HEK293 (cell line): Measurements from ENCODE around the gene WRAP73.

ENCODE experiments used
- MYNN ChIP-seq: fragments of 450-650 bp; formaldehyde crosslinking; IDR thresholded peaks from 2 replicates; pipeline ENCODE4 v1.5.1; 2016; ENCODE audit warnings: missing biosample characterization, missing genetic modification characterization, borderline replicate concordance
- PRDM1 ChIP-seq: fragments of 450-650 bp; formaldehyde crosslinking; IDR thresholded peaks from 2 replicates; pipeline ENCODE4; 2016; ENCODE audit warnings: missing biosample characterization, missing genetic modification characterization
- YY1 ChIP-seq: fragments of 450-650 bp; formaldehyde crosslinking; IDR thresholded peaks from 2 replicates; pipeline ENCODE4 v1.5.1; 2018; ENCODE audit warnings: missing biosample characterization, missing genetic modification characterization
- ZIC2 ChIP-seq: fragments of 450-650 bp; formaldehyde crosslinking; IDR thresholded peaks from 2 replicates; pipeline ENCODE4 v1.5.1; 2016; ENCODE audit warnings: missing biosample characterization, missing genetic modification characterization
- ZNF19 ChIP-seq: fragments of 450-650 bp; formaldehyde crosslinking; IDR thresholded peaks from 2 replicates; pipeline ENCODE4; 2016; ENCODE audit warnings: missing biosample characterization, missing genetic modification characterization, low read depth
- ZNF362 ChIP-seq: fragments of 450-650 bp; formaldehyde crosslinking; IDR thresholded peaks from 2 replicates; pipeline ENCODE4 v1.5.1; 2016; ENCODE audit warnings: missing biosample characterization, missing genetic modification characterization
- ZNF777 ChIP-seq: fragments of 450-650 bp; formaldehyde crosslinking; IDR thresholded peaks from 2 replicates; pipeline ENCODE4 v1.5.1; 2017; ENCODE audit warnings: missing biosample characterization, missing genetic modification characterization, borderline replicate concordance
- TF ChIP-seq, protein P1 (sequence below): fragments of 450-650 bp; formaldehyde crosslinking; IDR thresholded peaks from 2 replicates; pipeline ENCODE4 v1.5.1; 2016; ENCODE audit warnings: missing biosample characterization, missing genetic modification characterization, low read depth
- TF ChIP-seq, protein P2 (sequence below): fragments of 450-650 bp; formaldehyde crosslinking; IDR thresholded peaks from 2 replicates; pipeline ENCODE4 v1.5.1; 2016; ENCODE audit warnings: missing biosample characterization, missing genetic modification characterization
- TF ChIP-seq, protein P3 (sequence below): fragments of 450-650 bp; formaldehyde crosslinking; IDR thresholded peaks from 2 replicates; pipeline ENCODE4 v1.5.1; 2016; ENCODE audit warnings: missing biosample characterization, missing genetic modification characterization
- TF ChIP-seq, protein P4 (sequence below): fragments of 450-650 bp; formaldehyde crosslinking; IDR thresholded peaks from 2 replicates; pipeline ENCODE4 v1.5.1; 2016; ENCODE audit warnings: missing biosample characterization, missing genetic modification characterization

DNA sequence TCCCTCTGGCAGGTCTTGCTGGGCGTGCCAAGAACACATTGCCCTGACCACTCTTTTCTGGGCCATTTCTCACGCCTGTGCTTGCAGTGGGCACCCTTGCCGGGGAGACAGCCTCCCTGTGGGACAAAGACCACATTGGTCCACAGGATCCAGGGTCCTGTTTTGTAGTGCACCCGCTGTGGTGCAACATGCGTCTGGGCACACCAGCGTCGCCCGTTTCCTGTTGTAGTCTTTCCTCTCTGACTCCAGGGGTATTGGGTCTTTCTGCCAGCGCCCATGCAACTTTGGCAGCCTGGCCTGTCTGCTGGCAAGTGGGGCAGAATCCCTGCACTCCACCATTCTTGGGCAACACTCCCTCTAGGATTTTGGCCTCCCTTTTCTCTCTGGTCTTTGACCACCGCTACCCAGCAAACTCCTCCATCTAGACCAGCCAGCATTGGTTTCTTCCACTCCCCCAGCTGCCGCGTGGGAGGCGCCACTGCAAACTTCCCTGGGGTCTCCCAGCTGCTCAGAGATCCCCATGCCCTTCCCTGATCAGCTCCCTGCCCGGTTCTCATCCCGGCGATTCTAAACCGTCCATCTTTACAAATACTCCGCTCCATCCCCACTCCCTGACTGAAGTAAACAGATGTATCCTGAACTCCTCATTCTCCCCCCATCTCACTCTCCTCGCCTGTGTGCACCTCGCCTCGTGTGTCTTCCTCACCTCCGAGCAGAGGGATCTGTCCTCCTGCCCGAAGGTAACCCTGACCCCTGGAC is 26.3 kb downstream of the WRAP73 start:
- TF ChIP-seq, protein P1, sequence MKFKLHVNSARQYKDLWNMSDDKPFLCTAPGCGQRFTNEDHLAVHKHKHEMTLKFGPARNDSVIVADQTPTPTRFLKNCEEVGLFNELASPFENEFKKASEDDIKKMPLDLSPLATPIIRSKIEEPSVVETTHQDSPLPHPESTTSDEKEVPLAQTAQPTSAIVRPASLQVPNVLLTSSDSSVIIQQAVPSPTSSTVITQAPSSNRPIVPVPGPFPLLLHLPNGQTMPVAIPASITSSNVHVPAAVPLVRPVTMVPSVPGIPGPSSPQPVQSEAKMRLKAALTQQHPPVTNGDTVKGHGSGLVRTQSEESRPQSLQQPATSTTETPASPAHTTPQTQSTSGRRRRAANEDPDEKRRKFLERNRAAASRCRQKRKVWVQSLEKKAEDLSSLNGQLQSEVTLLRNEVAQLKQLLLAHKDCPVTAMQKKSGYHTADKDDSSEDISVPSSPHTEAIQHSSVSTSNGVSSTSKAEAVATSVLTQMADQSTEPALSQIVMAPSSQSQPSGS: no peak
- no peak for TF ChIP-seq ZNF777 (tag by site-specific recombination)
- no peak for TF ChIP-seq ZNF362 (tag by site-specific recombination)
- no peak for TF ChIP-seq ZNF19 (tag by site-specific recombination)
- TF ChIP-seq, protein P2, sequence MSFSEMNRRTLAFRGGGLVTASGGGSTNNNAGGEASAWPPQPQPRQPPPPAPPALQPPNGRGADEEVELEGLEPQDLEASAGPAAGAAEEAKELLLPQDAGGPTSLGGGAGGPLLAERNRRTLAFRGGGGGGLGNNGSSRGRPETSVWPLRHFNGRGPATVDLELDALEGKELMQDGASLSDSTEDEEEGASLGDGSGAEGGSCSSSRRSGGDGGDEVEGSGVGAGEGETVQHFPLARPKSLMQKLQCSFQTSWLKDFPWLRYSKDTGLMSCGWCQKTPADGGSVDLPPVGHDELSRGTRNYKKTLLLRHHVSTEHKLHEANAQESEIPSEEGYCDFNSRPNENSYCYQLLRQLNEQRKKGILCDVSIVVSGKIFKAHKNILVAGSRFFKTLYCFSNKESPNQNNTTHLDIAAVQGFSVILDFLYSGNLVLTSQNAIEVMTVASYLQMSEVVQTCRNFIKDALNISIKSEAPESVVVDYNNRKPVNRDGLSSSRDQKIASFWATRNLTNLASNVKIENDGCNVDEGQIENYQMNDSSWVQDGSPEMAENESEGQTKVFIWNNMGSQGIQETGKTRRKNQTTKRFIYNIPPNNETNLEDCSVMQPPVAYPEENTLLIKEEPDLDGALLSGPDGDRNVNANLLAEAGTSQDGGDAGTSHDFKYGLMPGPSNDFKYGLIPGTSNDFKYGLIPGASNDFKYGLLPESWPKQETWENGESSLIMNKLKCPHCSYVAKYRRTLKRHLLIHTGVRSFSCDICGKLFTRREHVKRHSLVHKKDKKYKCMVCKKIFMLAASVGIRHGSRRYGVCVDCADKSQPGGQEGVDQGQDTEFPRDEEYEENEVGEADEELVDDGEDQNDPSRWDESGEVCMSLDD: no peak
- no peak for TF ChIP-seq PRDM1
- TF ChIP-seq YY1 (tag by site-specific recombination): no peak
- TF ChIP-seq MYNN (tag by site-specific recombination): no peak
- TF ChIP-seq, protein P3, sequence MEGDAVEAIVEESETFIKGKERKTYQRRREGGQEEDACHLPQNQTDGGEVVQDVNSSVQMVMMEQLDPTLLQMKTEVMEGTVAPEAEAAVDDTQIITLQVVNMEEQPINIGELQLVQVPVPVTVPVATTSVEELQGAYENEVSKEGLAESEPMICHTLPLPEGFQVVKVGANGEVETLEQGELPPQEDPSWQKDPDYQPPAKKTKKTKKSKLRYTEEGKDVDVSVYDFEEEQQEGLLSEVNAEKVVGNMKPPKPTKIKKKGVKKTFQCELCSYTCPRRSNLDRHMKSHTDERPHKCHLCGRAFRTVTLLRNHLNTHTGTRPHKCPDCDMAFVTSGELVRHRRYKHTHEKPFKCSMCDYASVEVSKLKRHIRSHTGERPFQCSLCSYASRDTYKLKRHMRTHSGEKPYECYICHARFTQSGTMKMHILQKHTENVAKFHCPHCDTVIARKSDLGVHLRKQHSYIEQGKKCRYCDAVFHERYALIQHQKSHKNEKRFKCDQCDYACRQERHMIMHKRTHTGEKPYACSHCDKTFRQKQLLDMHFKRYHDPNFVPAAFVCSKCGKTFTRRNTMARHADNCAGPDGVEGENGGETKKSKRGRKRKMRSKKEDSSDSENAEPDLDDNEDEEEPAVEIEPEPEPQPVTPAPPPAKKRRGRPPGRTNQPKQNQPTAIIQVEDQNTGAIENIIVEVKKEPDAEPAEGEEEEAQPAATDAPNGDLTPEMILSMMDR (tag by site-specific recombination): no peak
- TF ChIP-seq ZIC2 (tag by site-specific recombination): no peak
- TF ChIP-seq, protein P4, sequence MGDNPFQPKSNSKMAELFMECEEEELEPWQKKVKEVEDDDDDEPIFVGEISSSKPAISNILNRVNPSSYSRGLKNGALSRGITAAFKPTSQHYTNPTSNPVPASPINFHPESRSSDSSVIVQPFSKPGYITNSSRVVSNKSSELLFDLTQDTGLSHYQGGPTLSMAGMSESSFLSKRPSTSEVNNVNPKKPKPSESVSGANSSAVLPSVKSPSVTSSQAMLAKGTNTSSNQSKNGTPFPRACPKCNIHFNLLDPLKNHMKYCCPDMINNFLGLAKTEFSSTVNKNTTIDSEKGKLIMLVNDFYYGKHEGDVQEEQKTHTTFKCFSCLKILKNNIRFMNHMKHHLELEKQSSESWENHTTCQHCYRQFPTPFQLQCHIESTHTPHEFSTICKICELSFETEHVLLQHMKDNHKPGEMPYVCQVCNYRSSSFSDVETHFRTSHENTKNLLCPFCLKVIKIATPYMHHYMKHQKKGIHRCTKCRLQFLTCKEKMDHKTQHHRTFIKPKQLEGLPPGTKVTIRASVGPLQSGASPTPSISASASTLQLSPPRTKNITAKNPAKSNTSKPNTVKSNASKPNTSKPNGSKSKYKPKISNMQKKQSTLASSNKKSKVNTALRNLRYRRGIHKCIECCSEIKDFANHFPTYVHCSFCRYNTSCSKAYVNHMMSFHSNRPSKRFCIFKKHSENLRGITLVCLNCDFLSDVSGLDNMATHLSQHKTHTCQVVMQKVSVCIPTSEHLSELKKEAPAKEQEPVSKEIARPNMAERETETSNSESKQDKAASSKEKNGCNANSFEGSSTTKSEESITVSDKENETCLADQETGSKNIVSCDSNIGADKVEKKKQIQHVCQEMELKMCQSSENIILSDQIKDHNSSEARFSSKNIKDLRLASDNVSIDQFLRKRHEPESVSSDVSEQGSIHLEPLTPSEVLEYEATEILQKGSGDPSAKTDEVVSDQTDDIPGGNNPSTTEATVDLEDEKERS: no peak
